Thoracic aorta (tissue), 2 donors: Measurements from ENCODE around the gene LRPPRC. TPM values are rescaled to one million over a fixed set of nuclear protein-coding genes. Genes with fewer than 3 reads are reported as not detected.

Experiments used
- ATAC-seq: fragments of 150-250 bp; one replicate; pipeline ENCODE4 v1.8.0; 2017; ENCODE audit warnings: low read depth; ENCODE audit not compliant: insufficient number of reproducible peaks, low FRiP score
- DNase-seq: peaks from one replicate; pipeline ENCODE4 v3.0.0-alpha.2; 2020; ENCODE audit warnings: low spot score
- H3K27ac ChIP-seq, 2 donors: fragments of 200-600 bp; sonication (generic); 1 replicate in 1 of 2; 2 replicates in 1 of 2; pipeline ENCODE4 v1.5.1; 2016; ENCODE audit warnings: mild to moderate bottlenecking in 2 of 2, moderate library complexity in 2 of 2
- H3K27me3 ChIP-seq: fragments of 200-600 bp; sonication (generic); replicated peaks from 2 replicates; pipeline ENCODE4 v1.6.0; 2016; ENCODE audit warnings: mild to moderate bottlenecking; ENCODE audit not compliant: insufficient read depth
- H3K36me3 ChIP-seq: fragments of 200-600 bp; sonication (generic); one replicate; pipeline ENCODE4 v1.5.1; 2016
- H3K4me1 ChIP-seq, 2 donors: fragments of 200-600 bp; sonication (generic); 1 replicate in 1 of 2; 2 replicates in 1 of 2; pipeline versions ENCODE4 v1.5.1 to v1.6.0; 2016; ENCODE audit warnings: low read depth in 2 of 2, mild to moderate bottlenecking in 1 of 2; ENCODE audit not compliant: control insufficient read depth in 1 of 2
- H3K4me3 ChIP-seq: fragments of 200-600 bp; sonication (generic); 2 replicates; pipeline ENCODE4 v1.5.1; 2016; ENCODE audit warnings: mild to moderate bottlenecking
- H3K9me3 ChIP-seq: fragments of 200-600 bp; sonication (generic); 2 replicates; pipeline ENCODE4 v1.5.1; 2016
- CTCF ChIP-seq: fragments of 200-600 bp; sonication (generic); IDR thresholded peaks from one replicate; pipeline ENCODE4 v1.5.1; 2019; ENCODE audit warnings: antibody characterized with exemption
- total RNA-seq, 2 donors: library from RNA; depleted of rRNA; stranded (reverse); fragments of >200 nt; gene quantifications; one replicate each; pipeline versions ENCODE4 v1.1.0 to v1.2.3, GENCODE V29; 2016

The LRPPRC gene
- total RNA-seq, 2 donors from 2014 or later = 37.0 to 55.4 TPM

GRCh38 chr2:43939695-43940256, 56.0 kb downstream of the LRPPRC start:
- Histone ChIP-seq H3K27me3 (no peaks in the 10 kb centered on the region), H3K4me3 (no peak overlapping the region), H3K36me3 (peaks cover 4% of the 10 kb centered on the region), H3K27ac (no peak overlapping the region), H3K4me1 (no peaks in the 10 kb centered on the region), H3K9me3 (no peaks in the 10 kb centered on the region)
- ATAC-seq (no peak), DNase-seq (no peak)
- TF ChIP-seq CTCF = no peak

GRCh38 chr2:43937269-43937820, 58.4 kb downstream of the LRPPRC start:
- ATAC-seq = no peak
- Histone ChIP-seq H3K27me3 (no peaks in the 10 kb centered on the region), H3K4me1 (no peaks in the 10 kb centered on the region), H3K4me3 (no peak overlapping the region), H3K9me3 (no peaks in the 10 kb centered on the region), H3K27ac (no peak overlapping the region), H3K36me3 (peaks cover 13% of the 10 kb centered on the region)
- no peak for DNase-seq
- TF ChIP-seq CTCF = no peak

- Histone ChIP-seq H3K4me1 (no peaks in the 10 kb centered on the region), H3K27me3 (no peaks in the 10 kb centered on the region), H3K27ac (no peak overlapping the region), H3K4me3 (no peak overlapping the region), H3K9me3 (no peaks in the 10 kb centered on the region), H3K36me3 (peaks cover 12% of the 10 kb centered on the region)
- DNase-seq (no peak), ATAC-seq (no peak)
- TF ChIP-seq CTCF = no peak
Observed at GRCh38 chr2:43934567-43934966, 61.2 kb downstream of the LRPPRC start.

- H3K36me3 ChIP-seq = peaks cover 12% of the 10 kb centered on the region
- no peak for DNase-seq
- no peak for TF ChIP-seq CTCF
Observed at GRCh38 chr2:43931293-43931692, 64.5 kb downstream of the LRPPRC start.

GRCh38 chr2:43927442-43927841, 68.3 kb downstream of the LRPPRC start:
- Histone ChIP-seq H3K27ac (no peak overlapping the region), H3K36me3 (peaks cover 15% of the 10 kb centered on the region), H3K27me3 (no peaks in the 10 kb centered on the region), H3K4me1 (no peaks in the 10 kb centered on the region), H3K4me3 (no peak overlapping the region), H3K9me3 (no peaks in the 10 kb centered on the region)
- DNase-seq = no peak
- TF ChIP-seq CTCF = no peak
- no peak for ATAC-seq

More at GRCh38 chr2:43931293-43931692, 64.5 kb downstream of the LRPPRC start:
- no peaks in the 10 kb centered on the region for H3K27me3 ChIP-seq
- no peaks in the 10 kb centered on the region for H3K4me1 ChIP-seq
- H3K4me3 ChIP-seq = no peak overlapping the region
- H3K9me3 ChIP-seq = no peaks in the 10 kb centered on the region
- no peak for ATAC-seq
- H3K27ac ChIP-seq = no peak overlapping the region
